Glomerular visceral epithelial cell (primary cell): ENCODE measurements around the gene GPI.
"Not testable (repeated sequence)": the region's sequence is repeated elsewhere in the genome, so short reads cannot be mapped to it uniquely, and the experiment has no call there.

Experiments
- DNase-seq: peaks from one replicate; pipeline ENCODE4 v3.0.0-alpha.2; 2016; ENCODE audit errors: extremely low spot score

GPI gene

GRCh38 chr19:34364830-34365462, at the start of gene GPI:
TSS of gene GPI (plus strand) at chr19:34365196. CDS start at chr19:34365267, 71 bp downstream.
- DNase-seq, result peak; percentile 70

- no peak for DNase-seq
Observed at GRCh38 chr19:34316247-34316646, 48.7 kb upstream of the GPI start.

- peak; percentile 14 for DNase-seq
Observed at GRCh38 chr19:34316741-34317301, 48.2 kb upstream of the GPI start.

- peak; percentile 42 for DNase-seq
Observed at GRCh38 chr19:34317311-34317927, 47.6 kb upstream of the GPI start.

GRCh38 chr19:34319230-34319585, 45.8 kb upstream of the GPI start:
- no peak for DNase-seq

GRCh38 chr19:34319785-34320184, 45.2 kb upstream of the GPI start:
- DNase-seq, result no peak

GRCh38 chr19:34320277-34320676, 44.7 kb upstream of the GPI start:
- no peak for DNase-seq

- DNase-seq, result no peak
Observed at GRCh38 chr19:34321735-34322134, 43.3 kb upstream of the GPI start.

- DNase-seq, result no peak
Observed at GRCh38 chr19:34323433-34324204, 41.4 kb upstream of the GPI start.

GRCh38 chr19:34324320-34324719, 40.7 kb upstream of the GPI start:
- no peak for DNase-seq

- no peak for DNase-seq
Observed at GRCh38 chr19:34325181-34325580, 39.8 kb upstream of the GPI start.

- no peak for DNase-seq
Observed at GRCh38 chr19:34325981-34326787, 38.8 kb upstream of the GPI start.

- no peak for DNase-seq
Observed at GRCh38 chr19:34327851-34328250, 37.1 kb upstream of the GPI start.

GRCh38 chr19:34328982-34329381, 36.0 kb upstream of the GPI start:
- no peak for DNase-seq

GRCh38 chr19:34330116-34330515, 34.9 kb upstream of the GPI start:
- DNase-seq, result no peak

- not testable (repeated sequence) for DNase-seq
Observed at GRCh38 chr19:34330596-34330995, 34.4 kb upstream of the GPI start.

GRCh38 chr19:34331596-34331995, 33.4 kb upstream of the GPI start:
- not testable (repeated sequence) for DNase-seq

GRCh38 chr19:34332027-34332760, 32.8 kb upstream of the GPI start:
- no peak for DNase-seq

- DNase-seq, result no peak
Observed at GRCh38 chr19:34335914-34336313, 29.1 kb upstream of the GPI start.

GRCh38 chr19:34336781-34337271, 28.2 kb upstream of the GPI start:
- peak; percentile 44 for DNase-seq

- DNase-seq, result no peak
Observed at GRCh38 chr19:34337739-34338138, 27.3 kb upstream of the GPI start.
